Limb (tissue), 2 donors: ENCODE measurements around the gene ADAMTS13.
A peak's percentile ranks its signal among the peaks of the same experiment; 100 is the strongest.
"Not testable (repeated sequence)": the region's sequence is repeated elsewhere in the genome, so short reads cannot be mapped to it uniquely, and the experiment has no call there.

Experiments
- DNase-seq, 2 donors: peaks; one replicate each; pipeline ENCODE4 v3.0.0-alpha.2; 2016; ENCODE audit errors: extremely low spot score in 2 of 2

Gene ADAMTS13

DNA sequence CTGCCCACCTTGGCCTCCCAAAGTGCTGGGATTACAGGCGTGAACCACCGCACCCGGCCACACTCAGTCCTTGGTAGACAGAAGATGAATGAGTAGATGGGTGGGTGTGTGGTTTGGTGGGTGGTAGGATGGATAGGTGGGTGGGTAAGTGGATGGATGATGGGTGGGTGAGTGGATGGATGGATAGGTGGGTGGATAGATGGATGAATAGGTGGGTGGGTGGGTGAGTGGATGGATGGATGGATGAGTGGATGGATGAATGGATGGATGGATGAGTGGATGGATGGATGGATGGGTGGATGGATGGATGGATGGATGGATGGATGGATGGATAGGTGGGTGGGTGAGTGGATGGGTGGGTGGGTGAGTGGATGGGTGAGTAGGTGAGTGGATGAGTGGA lies 29.9 kb upstream of the ADAMTS13 start:
- DNase-seq: not testable (repeated sequence)

DNA sequence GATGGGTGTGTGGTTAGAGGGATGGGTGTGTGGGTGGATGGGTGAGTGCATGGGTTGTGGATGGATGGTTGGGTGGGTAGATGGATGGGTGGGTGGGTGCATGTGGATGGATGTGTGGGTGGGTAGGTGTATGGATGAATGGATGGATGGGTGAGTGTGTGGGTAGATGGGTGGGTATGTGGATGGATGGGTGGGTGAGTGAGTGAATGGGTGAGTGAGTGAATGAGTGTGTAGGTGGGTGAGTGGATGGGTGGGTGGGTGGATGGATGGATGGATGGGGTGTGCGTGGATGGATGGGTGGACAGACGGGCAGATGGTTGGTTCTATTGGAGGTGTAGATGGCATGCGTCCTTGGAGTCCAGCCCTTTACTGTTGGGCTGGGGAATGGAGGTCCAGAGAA lies 28.8 kb upstream of the ADAMTS13 start:
- DNase-seq: no peak

DNA sequence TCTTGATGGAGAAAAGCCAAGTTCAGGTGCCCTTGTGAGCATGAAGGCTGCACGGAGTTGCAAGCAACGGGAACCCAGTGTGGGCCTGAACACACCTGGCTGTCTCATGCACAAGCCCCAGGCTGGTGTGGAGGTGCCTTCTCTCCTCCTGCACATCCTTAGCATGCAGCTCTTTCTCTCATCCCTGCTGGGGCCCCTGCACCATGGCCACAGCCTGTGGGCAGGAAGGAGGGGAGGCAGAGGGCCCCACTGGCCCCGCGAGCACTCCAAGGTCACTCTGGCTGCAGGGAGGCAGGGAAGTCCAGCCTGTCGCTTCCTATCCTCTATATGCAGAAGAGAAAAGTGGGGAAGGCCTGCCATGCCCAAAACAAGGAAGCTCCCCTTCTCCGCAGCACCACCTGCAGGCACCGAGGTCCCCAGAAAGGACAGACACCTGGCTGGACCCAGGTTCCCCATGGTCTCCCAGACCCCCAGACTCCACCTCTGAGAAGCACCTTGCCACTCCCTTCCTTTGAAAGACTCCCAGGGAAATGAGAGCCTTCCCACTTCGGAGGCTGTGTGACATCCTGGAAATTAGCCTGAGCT lies 27.4 kb upstream of the ADAMTS13 start:
- DNase-seq: no peak

DNA sequence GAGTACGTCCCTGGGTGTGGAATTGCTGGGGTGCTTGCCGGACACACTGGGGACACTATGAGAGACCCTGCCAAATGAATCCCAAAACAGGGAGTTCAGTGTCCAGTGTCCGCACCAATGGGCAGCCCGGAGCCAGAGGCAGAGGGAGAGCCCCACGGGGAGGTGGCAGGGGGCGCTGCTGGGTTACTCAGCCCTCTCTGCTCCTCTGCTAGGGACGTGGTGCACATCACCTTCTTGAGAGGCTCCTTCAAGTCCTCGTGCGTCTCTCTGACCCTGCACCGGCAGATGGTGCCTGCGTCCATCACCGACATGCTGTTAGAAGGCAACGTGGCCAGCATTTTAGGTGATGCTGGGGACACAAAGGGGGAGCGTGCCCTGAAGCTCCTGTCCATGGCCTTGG lies 25.2 kb upstream of the ADAMTS13 start:
- DNase-seq: no peak

DNA sequence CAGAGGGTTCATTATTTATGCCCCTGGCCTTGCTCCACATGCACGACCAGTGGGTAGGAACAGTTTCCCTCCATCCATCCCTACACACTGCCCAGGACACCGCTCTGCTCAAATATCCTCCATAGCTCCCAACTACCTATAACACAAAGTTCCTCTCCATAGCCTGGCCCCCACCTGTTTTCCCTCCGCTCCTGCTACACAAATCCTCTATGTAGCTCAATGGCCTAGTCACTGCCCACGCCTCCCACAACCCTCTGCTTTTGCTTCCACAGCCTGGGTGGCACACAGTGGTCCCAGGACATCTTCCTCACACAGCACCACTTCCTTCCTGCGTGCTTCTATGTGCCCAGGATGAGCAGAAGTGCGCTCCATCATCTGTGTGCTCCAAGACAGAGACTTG lies 24.8 kb upstream of the ADAMTS13 start:
- DNase-seq: no peak

DNA sequence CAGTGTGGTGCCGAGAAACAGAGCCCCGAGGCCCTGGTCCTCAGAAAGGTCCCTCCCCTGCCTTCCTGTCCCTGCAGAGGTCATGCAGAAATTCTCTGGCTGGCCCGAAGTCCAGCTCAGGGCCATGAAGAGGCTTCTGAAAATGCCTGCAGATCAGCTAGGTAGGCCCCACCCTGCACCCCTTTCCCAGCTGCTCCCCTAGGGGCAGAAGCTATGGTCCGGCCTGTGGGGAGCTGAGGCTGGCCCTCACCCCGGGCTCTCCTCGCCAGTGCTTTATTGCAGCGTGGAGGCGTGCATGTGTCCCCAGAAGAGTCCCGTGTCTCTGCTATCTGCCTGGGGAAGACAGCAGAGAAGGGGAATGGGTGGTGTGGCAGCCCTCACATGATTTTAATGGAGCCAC lies 24.3 kb upstream of the ADAMTS13 start:
- DNase-seq: no peak

DNA sequence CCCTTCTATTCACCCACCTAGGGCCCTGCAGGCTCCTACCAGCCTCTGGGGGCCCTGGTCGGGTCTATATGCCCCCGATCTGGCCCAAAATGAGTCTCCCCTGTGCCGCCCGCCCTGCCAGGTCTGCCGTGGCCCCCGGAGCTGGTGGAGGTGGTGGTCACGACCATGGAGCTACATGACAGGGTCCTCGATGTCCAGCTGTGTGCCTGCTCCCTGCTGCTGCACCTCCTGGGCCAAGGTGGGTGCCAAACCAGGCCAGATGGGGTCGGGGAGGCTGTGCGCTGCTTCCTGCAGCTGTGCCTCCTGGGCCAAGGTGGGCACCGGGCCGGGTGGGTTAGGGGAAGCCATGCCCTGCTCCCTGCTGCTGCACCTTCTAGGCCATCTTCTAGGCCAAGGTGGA lies 21.9 kb upstream of the ADAMTS13 start:
- no peak for DNase-seq

DNA sequence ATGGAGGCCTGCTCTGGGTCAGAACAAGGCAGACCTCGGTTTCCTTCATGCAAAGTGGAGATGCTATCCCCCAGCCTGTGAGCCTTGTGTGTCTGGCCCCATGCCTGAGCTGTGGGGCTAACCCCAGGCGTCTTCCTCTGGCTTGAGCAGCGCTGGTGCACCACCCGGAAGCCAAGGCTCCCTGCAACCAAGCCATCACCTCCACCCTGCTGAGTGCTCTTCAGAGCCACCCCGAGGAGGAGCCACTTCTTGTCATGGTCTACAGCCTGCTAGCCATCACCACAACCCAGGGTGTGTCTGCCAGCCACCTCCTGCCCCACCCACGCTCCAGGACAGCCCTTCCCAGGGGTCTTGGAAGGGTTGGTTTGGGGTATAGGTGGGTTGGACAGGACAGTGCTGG lies 20.6 kb upstream of the ADAMTS13 start:
- DNase-seq: no peak

DNA sequence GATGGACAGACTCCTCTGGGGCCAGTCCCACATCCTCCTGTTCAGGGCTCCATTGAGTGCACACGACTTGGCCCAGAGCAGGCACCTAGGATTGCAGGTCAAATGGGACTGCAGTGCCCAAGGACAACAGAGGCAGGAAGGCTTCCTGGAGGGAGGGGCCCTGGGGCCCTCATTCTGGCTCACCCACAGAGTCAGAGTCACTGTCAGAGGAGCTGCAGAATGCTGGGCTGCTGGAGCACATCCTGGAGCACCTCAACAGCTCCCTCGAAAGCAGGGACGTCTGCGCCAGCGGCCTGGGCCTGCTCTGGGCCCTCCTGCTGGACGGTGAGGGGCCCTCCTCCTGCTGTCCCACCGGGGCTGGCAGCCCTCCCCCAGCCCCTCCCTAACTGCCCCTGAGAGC lies 19.5 kb upstream of the ADAMTS13 start:
- no peak for DNase-seq

DNA sequence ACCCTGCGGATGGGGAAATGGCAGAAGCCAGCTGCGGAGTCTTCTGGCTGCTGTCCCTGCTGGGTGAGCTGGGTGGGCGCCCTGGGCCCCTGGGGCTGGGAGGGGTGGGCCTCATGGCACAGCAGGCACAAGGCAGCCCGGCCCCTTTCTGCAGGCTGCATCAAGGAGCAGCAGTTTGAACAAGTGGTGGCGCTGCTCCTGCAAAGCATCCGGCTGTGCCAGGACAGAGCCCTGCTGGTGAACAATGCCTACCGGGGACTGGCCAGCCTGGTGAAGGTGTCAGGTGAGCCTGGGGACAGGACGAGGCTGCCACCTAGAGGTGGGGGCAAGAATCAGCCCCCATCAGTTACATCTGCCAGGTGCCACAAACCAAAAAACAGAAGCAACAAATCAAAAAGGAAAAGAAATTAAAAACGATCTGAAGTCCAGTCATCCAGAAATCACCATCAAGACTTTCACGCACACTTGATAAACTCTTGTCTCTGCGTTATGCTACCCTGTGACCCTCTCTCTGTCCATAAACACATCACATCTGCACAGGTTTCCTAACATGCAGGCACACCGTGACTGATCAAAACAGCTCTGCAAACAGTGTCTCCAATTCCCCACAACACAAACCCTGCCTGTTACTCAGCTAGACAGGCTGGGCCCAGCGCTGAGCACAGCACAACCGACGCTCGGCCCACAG lies 18.3 kb upstream of the ADAMTS13 start:
- no peak for DNase-seq

DNA sequence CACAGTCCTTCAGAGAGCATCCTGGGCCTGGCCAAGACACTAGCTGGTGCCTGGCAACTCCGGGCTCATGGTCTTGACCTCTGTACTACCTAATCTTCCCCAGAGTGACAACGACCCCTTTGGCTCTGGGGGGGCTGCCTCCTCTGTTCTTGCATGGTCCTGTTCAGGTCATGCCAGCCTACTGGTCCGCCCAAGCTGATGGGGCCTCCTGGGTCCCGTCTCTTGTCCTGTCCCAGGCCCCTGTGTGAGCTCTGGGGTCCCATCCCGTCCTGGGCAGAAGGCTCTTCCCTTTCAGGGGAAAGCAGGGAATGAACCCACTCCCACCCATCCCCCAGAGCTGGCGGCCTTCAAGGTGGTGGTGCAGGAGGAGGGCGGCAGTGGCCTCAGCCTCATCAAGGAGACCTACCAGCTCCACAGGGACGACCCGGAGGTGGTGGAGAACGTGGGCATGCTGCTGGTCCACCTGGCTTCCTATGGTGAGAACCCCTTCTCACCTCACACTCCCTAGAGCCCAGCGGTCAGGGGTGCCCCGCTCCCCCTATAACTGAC lies 17.6 kb upstream of the ADAMTS13 start:
- no peak for DNase-seq

DNA sequence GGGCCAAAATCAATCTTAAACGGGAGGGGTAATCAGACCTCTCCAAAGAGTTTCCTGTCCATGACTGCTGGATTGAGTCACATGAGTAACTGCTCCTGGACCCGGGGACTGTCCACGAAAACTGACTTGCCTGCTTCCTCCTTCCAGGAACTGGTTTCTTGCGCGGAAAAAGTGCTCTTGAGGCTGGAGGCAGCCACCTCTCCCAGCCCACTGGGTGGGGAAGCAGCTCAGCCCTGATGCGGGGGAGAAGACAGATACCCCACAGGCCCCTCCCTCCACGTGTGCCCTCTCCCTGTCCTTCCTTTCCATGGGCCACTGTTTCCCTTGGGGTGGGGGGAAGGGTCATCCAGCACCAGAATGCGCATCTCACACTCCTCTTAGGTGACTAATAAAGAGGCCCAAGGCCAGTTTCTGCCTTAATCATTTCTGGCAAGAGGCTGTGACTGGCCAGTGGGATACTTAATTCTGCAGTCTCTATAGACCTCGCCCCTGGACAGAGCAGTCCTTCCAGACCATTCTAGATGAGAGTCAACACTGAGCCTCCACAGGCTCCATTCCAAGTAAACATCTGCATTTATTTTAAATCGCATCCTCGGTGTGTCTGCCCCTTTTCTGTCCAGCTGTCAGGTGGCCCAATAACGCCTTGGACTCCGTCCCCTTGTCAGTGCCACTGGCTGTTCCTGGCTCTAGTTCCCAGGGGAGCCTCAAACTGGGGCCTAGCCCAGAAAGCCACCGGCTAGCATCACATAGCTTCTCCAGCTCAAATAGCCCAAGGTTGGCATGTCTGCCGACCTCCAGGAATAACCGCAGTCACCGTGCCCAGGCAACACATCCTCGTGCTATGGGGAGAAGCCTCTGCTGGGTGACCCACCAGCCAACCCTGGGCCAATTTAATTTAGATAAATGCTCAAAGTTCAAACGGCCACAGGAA lies 16.4 kb upstream of the ADAMTS13 start:
- DNase-seq: no peak

DNA sequence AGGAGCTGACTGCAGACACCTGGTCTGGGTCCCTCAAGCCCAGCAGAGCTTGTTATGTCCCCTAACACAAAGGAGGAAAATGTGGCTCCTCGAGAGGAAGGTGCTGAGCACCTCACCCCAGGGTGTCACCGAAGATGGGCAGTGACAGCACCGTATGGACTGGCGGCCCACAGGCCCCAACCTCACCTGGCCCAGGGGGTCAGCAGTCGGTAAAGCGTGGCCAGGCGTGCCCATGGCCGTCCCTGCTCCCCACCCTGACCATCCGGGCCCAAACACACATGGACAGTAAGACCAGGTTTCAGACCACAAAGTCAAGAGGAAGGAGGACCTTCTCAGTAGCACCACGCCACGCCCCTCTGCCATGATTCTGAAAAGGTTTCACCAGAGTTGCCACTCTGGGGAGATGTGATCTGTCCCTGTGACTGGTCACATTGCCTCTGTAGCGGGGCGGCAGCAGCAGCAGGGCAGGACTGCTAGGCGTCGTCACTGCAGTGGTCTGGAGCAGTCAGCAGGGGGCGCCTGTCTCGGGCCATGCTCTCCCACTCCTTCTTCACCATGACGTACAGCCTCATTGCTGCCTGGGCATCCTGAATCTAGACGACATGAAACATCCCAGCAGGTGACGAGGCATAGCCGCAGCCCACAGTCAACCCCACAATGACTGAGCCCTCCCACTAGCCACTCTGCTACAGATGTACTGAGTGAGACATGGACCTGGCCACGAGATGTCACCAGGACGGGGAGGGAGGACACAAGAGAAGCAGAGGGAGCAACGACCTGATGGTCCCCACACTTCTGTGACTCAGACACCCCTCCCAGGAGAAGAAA lies 15.5 kb upstream of the ADAMTS13 start:
- DNase-seq: peak; percentile 66 to 82

DNA sequence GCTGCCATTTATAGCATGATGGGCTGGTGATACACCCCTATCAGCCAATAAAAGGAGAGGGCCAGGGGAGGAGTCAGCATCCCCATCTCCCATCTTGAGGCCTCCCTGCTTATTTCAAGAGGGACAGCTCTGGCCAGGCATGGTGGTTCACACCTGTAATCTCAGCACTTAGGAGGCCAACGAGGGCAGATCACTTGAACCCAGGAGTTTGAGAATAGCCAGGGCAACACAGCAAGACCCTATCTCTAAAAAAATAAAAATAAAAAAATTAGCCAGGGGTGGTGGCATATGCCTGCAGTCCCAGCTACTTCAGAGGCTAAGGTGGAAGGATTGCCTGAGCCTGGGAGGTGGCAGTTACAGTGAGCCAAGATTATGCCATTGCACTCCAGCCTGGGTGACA lies 14.1 kb upstream of the ADAMTS13 start:
- DNase-seq: no peak

DNA sequence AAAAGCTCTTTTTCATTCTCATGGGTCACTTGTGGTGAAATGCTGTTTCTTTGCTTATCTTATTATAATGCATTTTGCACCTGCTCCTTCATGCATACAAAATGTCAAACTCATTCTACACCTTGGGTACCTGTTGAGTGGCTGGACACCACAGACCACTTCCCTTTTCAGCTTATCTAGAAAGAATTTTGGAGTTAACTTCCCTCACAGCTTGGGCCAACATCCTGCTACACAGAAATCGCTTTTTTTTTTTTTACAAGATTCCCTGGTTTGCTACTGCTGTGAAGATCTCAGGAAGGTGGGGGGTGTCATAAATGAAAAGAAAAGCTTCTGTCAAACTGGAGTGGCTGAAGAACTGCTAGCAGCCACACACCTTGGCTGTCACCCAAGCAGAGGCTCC lies 7.0 kb upstream of the ADAMTS13 start:
- DNase-seq: no peak

DNA sequence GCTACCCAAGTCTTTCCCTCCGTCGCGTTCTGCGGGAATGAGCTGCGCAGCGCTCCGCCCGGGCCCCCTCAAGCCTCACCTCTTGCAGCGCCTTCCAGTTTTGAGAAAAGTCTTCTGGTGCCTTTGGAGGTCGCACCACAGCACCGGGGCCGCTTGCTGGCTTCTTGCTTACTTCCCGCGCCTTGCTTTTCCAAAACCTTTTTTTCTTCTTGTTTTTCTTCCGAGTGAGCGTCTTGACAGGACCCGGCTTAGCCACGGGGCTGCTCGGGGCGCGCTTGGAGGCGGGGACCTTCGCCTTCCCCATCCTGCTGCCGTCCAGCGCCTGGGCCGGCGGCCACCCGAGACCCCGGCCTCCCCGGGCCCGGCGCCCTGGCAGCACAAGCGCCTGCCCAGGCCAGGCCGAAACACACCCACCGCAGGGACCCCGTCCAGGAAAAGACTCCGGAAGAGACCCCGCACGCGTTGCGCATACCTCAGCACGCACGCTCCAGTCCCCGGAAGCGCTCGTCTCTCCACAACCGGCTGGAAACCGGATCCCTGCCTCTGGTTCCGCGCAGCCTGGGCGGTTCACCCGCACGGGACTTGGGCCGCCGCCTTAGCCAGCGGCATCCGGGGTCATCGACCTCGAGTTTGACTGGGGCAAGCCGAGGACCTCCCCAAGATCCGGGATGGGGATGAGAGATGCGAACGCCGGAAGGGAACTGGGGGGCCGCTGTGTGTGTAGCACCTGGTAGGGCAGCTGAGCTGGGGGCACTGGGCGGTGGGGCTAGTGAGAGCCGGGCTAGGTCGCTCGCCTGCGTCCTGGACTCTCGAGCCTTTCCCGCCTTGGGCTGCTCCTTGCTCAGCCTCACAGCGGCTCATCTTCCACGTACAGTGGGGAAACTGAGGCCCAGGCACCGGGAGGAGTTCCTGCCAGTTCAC lies 4.4 kb upstream of the ADAMTS13 start, which contains the start of gene REXO4:
REXO4 (minus strand) TSS at position 470 of the 921 bp plus-strand sequence; CDS start at position 304, 166 bp downstream.
- peak; percentile 79 to 93 for DNase-seq

DNA sequence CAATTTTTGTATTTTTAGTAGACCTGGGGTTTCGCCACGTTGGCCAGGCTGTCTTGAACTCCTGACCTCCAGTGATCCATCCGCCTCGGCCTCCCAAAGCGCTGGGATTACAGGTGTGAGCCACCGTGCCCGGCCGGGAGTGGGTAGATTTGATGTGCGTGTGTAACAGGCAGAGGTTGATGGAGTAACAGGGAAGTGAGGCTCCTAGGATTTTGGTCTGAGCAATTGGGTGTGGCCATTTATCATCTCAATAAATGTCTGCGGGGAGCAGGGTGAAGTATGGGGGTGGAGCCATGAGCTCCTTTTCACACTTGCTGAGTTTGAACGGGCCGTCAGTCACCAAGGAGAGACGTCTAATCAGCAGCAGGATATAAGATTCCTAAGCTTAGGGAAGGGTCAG lies 3.2 kb upstream of the ADAMTS13 start:
- DNase-seq: no peak

DNA sequence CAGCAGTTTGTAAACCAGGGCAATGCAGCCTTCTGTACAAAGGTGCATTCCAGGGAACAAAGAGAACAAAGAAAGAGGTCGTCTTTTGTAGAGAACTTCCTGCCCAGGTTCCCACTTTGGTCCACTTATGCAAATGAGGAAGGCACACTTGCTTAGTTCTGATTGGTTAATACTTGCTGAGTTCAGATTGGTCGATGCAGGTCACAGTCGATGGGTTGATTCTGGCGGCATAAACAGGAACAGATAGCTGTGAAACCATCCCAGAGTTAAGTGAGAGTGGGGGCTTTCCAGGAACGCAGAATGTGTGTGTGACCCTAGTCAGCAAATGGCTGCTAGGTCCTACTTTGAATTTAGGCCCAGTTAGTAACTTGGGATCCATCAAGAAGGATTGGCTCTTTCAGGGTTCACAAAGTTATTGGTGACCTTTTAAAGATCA lies 1.8 kb upstream of the ADAMTS13 start:
- no peak for DNase-seq

DNA sequence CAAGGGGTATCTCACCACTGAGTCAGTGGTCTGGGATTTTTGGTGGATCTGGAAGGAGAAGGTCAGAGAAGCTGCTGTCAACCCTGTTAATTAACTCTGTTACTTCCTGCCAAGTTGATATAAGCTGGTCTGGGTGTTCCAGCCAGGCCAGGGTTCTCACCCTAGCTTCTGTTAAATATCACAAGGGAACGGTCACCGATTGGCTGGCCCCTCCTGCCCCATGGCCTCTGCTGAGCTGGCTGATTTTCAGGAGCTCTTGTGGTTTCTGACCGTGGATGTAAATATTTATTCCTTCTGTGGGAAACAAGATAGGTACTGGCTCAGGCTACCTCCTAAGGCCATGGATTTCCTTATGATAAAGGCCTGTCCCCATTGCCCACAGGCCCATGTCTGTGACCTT lies 1.0 kb downstream of the ADAMTS13 start:
- no peak for DNase-seq

DNA sequence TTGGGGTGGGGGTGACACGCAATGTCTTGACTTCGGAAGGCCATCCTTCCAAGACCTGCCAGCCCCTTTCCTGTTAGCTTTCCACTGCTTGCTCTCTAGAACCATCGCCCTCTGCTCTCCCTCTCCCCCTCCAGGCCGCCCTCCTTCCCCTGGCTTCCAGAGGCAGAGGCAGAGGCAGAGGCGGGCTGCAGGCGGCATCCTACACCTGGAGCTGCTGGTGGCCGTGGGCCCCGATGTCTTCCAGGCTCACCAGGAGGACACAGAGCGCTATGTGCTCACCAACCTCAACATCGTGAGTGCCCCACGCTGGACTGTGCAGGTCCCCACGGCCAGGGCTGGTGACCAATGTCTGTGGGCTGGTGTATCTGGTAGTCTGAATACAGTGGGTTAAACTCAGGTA lies 2.0 kb downstream of the ADAMTS13 start:
- no peak for DNase-seq
